ENCODE measurements around the gene RAB10. TPM values are rescaled to one million over a fixed set of nuclear protein-coding genes. Genes with fewer than 3 reads are reported as not detected.

The RAB10 gene
- total and polyA plus RNA-seq, 2 of the 4 experiments (the other 2 are of a cell fraction): 30.1 to 77.1 TPM

- Histone ChIP-seq H3K14ac (replicated peaks; ENCODE audit: low read depth, low read length) (no peak overlapping the region), H2BK5ac (ENCODE audit: low read depth, low read length, poor library complexity, severe bottlenecking) (no peak overlapping the region), H3K23ac (ENCODE audit: low read depth, low read length) (no peak overlapping the region), H3K9me3 (ENCODE audit: control insufficient read depth, insufficient read depth, low read length) (no peaks in the 10 kb centered on the region), H3K18ac (ENCODE audit: low read depth, low read length) (no peak overlapping the region), H4K5ac (ENCODE audit: low read depth, low read length) (no peak overlapping the region), H3K36me3 (ENCODE audit: control insufficient read depth, insufficient read depth, low read length) (peaks cover 5% of the 10 kb centered on the region), H3K4ac (ENCODE audit: low read depth, low read length) (no peak overlapping the region), H4K20me1 (ENCODE audit: insufficient read depth, low read length) (peaks cover 57% of the 10 kb centered on the region), H2BK120ac (ENCODE audit: low read depth, low read length) (no peak overlapping the region), H3K4me1 (ENCODE audit: control insufficient read depth, insufficient read depth, low read length) (no peaks in the 10 kb centered on the region), H4K8ac (ENCODE audit: low read depth in 2 of 2, low read length in 2 of 2) (no peak overlapping the region), H2BK15ac (ENCODE audit: low read depth, low read length) (no peak overlapping the region), H4K91ac (ENCODE audit: insufficient read depth, low read depth, low read length) (no peak overlapping the region), H2AFZ (replicated peaks; ENCODE audit: low read length, poor library complexity) (no peak overlapping the region), H3K4me3 (ENCODE audit: insufficient read depth, low read depth, low read length) (no peak overlapping the region), H3K79me1 (ENCODE audit: low read depth in 1 of 2, low read length in 2 of 2) (peaks cover 45 to 64% of the 10 kb centered on the region in 2 experiments), H3K9me1 (ENCODE audit: insufficient read depth, low read length) (peaks cover 8% of the 10 kb centered on the region), H2BK20ac (ENCODE audit: low read depth, low read length) (no peak overlapping the region), H3K56ac (ENCODE audit: extremely low read depth, insufficient read depth, low read length) (no peak overlapping the region), H3K27ac (ENCODE audit: insufficient read depth, low read length) (no peak overlapping the region), H2AK9ac (replicated peaks; ENCODE audit: low read depth, low read length, poor library complexity) (no peak overlapping the region), H3K4me2 (ENCODE audit: low read depth, low read length) (no peak overlapping the region), H2AK5ac (ENCODE audit: low read depth, low read length) (no peak overlapping the region), H3K9ac (ENCODE audit: low read depth, low read length) (no peak overlapping the region), H3K27me3 (ENCODE audit: control insufficient read depth, insufficient read depth, low read length) (no peaks in the 10 kb centered on the region)
- ATAC-seq (ENCODE audit: low read depth) (no peak), DNase-seq (no peak)
- in situ Hi-C loops (cut with MboI; ENCODE audit: low sequenced_read_pairs): no loop called here
- POLR2A ChIA-PET (ENCODE audit: unreplicated experiment): no interaction called here
- dilution Hi-C loops (cut with HindIII; ENCODE audit: low sequenced_read_pairs, unreplicated experiment): no loop called here
- no TSS peak for BruUV-seq (replicated peaks)
- TF ChIP-seq RCOR1 (IDR thresholded peaks at IDR 0.05; ENCODE audit: insufficient replicate concordance, low read length) (no peak), CHD1 (IDR thresholded peaks at IDR 0.05; ENCODE audit: low read depth, low read length) (no peak), POLR2A (IDR thresholded peaks at IDR 0.05; ENCODE audit: low read depth, low read length) (no peak), FOS (IDR thresholded peaks at IDR 0.05; ENCODE audit: low read depth, low read length) (no peak), RFX5 (IDR thresholded peaks at IDR 0.05; ENCODE audit: low read depth, low read length) (no peak), RAD21 (IDR thresholded peaks at IDR 0.05; ENCODE audit: low read length) (no peak), CEBPB (IDR thresholded peaks at IDR 0.05; ENCODE audit: low read depth, low read length) (no peak), ELK1 (IDR thresholded peaks at IDR 0.05; ENCODE audit: borderline replicate concordance, low read depth, low read length) (no peak)
- TF ChIP-seq, protein P1, sequence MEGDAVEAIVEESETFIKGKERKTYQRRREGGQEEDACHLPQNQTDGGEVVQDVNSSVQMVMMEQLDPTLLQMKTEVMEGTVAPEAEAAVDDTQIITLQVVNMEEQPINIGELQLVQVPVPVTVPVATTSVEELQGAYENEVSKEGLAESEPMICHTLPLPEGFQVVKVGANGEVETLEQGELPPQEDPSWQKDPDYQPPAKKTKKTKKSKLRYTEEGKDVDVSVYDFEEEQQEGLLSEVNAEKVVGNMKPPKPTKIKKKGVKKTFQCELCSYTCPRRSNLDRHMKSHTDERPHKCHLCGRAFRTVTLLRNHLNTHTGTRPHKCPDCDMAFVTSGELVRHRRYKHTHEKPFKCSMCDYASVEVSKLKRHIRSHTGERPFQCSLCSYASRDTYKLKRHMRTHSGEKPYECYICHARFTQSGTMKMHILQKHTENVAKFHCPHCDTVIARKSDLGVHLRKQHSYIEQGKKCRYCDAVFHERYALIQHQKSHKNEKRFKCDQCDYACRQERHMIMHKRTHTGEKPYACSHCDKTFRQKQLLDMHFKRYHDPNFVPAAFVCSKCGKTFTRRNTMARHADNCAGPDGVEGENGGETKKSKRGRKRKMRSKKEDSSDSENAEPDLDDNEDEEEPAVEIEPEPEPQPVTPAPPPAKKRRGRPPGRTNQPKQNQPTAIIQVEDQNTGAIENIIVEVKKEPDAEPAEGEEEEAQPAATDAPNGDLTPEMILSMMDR (conservative IDR thresholded peaks at IDR 0.05; ENCODE audit: low read depth, low read length): no peak
- TF ChIP-seq, protein P2, sequence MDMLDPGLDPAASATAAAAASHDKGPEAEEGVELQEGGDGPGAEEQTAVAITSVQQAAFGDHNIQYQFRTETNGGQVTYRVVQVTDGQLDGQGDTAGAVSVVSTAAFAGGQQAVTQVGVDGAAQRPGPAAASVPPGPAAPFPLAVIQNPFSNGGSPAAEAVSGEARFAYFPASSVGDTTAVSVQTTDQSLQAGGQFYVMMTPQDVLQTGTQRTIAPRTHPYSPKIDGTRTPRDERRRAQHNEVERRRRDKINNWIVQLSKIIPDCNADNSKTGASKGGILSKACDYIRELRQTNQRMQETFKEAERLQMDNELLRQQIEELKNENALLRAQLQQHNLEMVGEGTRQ (IDR thresholded peaks at IDR 0.05; ENCODE audit: low read depth, low read length): no peak
- CTCF ChIA-PET: no interaction called here
- intact Hi-C loops (cut with micrococcal nuclease): no loop called here
- WGBS, 2 experiments (ENCODE audit: extremely low coverage in 2 of 2, insufficient read length in 1 of 2): 100% methylated on average over 4 of the region's 5 CpGs; no CpG with 5 or more reads in 1 of the 2 experiments
Measured at GRCh38 chr2:26123426-26123825, 89.5 kb downstream of the RAB10 start.
